Testis (tissue), 3 donors: ENCODE results near the gene AGXT. TPM values are rescaled to one million over a fixed set of nuclear protein-coding genes. Genes with fewer than 3 reads are reported as not detected.

Experiments used
- DNase-seq: peaks from one replicate; pipeline ENCODE4 v3.0.0-alpha.2; 2019
- H3K27ac ChIP-seq, 2 donors: fragments of 200-600 bp; sonication (generic); one replicate each; pipeline ENCODE4 v1.5.1; 2019
- H3K27me3 ChIP-seq: fragments of 200-600 bp; sonication (generic); one replicate; pipeline ENCODE4 v1.5.1; 2019
- H3K36me3 ChIP-seq: fragments of 200-600 bp; sonication (generic); one replicate; pipeline ENCODE4 v1.5.1; 2017; ENCODE audit warnings: low read depth; ENCODE audit errors: missing control alignments
- H3K4me1 ChIP-seq: fragments of 200-600 bp; sonication (generic); one replicate; pipeline ENCODE4 v1.5.1; 2019
- H3K4me3 ChIP-seq, 2 donors: fragments of 200-600 bp; sonication (generic); one replicate each; pipeline ENCODE4 v1.5.1; 2017 to 2019
- H3K9me3 ChIP-seq: fragments of 200-600 bp; sonication (generic); one replicate; pipeline ENCODE4 v1.5.1; 2017
- CTCF ChIP-seq, 3 experiments: fragments of 450-650 bp in 2 of 3; fragments of 200-600 bp in 1 of 3; sonication (generic) in 1 of 3; IDR thresholded peaks; one replicate each; pipeline ENCODE4 v1.5.1; 2016 to 2019; ENCODE audit warnings: antibody characterized with exemption in 3 of 3, mild to moderate bottlenecking in 2 of 3, moderate library complexity in 1 of 3
- POLR2A ChIP-seq: fragments of 450-650 bp; IDR thresholded peaks from one replicate; pipeline ENCODE4 v1.6.1; 2017; ENCODE audit warnings: antibody characterized with exemption, mild to moderate bottlenecking, moderate library complexity
- WGBS, 2 donors: methylation state at CpG; one replicate each; pipeline ENCODE4 v1.1.5; 2018; 5-methylcytosine and 5-hydroxymethylcytosine counted together
- intact Hi-C: fragments of 100-400 bp; cut with DNase I; formaldehyde crosslinking; loops from one replicate; pipeline ENCODE4 v1.15.1; 2023; ENCODE audit warnings: low total_unique reads
- polyA plus RNA-seq: library from polyadenylated mRNA; stranded (reverse); fragments of 350-450 nt; fragmentation: Illumina TruSeq; extraction: RNeasy Lipid Tissue Mini Kit (QIAGEN cat#74804); gene quantifications from one replicate; pipeline ENCODE4 v1.2.3, GENCODE V29; 2014; ENCODE audit warnings: low read depth, low replicate concordance; ENCODE audit not compliant: insufficient read depth
- total RNA-seq, 2 donors: library from RNA; depleted of rRNA; stranded (reverse); fragments of >200 nt; gene quantifications; one replicate each; pipeline ENCODE4 v1.2.3, GENCODE V29; 2016

Gene AGXT
- total and polyA plus RNA-seq, 3 donors from 2014 or later, result 0.24 to 0.51 TPM; not detected in 1

- Histone ChIP-seq H3K4me1 (no peaks in the 10 kb centered on the region), H3K27ac (no peak overlapping the region), H3K9me3 (no peaks in the 10 kb centered on the region), H3K27me3 (no peaks in the 10 kb centered on the region), H3K4me3 (no peak overlapping the region), H3K36me3 (no peaks in the 10 kb centered on the region)
- WGBS, 2 donors, result 68 to 73% methylated on average over 5 of the region's 5 CpGs
- no peak for DNase-seq
- intact Hi-C loops, result no loop called here
- no peak for TF ChIP-seq CTCF (IDR thresholded peaks at IDR 0.05)
- TF ChIP-seq POLR2A, result no peak
Observed at GRCh38 chr2:240886023-240886565, 17.5 kb downstream of the AGXT start.

- Histone ChIP-seq H3K27me3 (no peaks in the 10 kb centered on the region), H3K4me3 (no peak overlapping the region), H3K36me3 (no peaks in the 10 kb centered on the region), H3K27ac (no peak overlapping the region), H3K4me1 (no peaks in the 10 kb centered on the region), H3K9me3 (no peaks in the 10 kb centered on the region)
- TF ChIP-seq CTCF (IDR thresholded peaks at IDR 0.05), result no peak
- TF ChIP-seq POLR2A, result no peak
- intact Hi-C loops, result no loop called here
- no peak for DNase-seq
- 82 to 83% methylated on average over 12 to 18 of the region's 18 CpGs for WGBS, 2 donors
Observed at GRCh38 chr2:240886678-240887609, 18.3 kb downstream of the AGXT start.

GRCh38 chr2:240887631-240888030, 19.0 kb downstream of the AGXT start:
- intact Hi-C loops, result no loop called here
- 91 to 96% methylated on average over 4 of the region's 4 CpGs for WGBS, 2 donors
- no peak for DNase-seq
- Histone ChIP-seq H3K27me3 (no peaks in the 10 kb centered on the region), H3K4me3 (no peak overlapping the region), H3K4me1 (no peaks in the 10 kb centered on the region), H3K36me3 (no peaks in the 10 kb centered on the region), H3K9me3 (no peaks in the 10 kb centered on the region), H3K27ac (no peak overlapping the region)
- TF ChIP-seq POLR2A, result no peak
- no peak for TF ChIP-seq CTCF (IDR thresholded peaks at IDR 0.05)

- WGBS, 2 donors, result 89 to 92% methylated on average over 10 to 34 of the region's 37 CpGs
- no peaks in the 10 kb centered on the region for H3K36me3 ChIP-seq
- H3K27me3 ChIP-seq, result no peaks in the 10 kb centered on the region
- no peaks in the 10 kb centered on the region for H3K9me3 ChIP-seq
- H3K27ac ChIP-seq, result no peak overlapping the region
- intact Hi-C loops, result no loop called here
- H3K4me3 ChIP-seq, result no peak overlapping the region
- no peaks in the 10 kb centered on the region for H3K4me1 ChIP-seq
- no peak for TF ChIP-seq CTCF (IDR thresholded peaks at IDR 0.05)
- no peak for TF ChIP-seq POLR2A
- no peak for DNase-seq
Observed at GRCh38 chr2:240888130-240888889, 19.7 kb downstream of the AGXT start.
